Retina (tissue), 1 donor: ENCODE measurements around the gene ZNF780B.
A peak's percentile ranks its signal among the peaks of the same experiment; 100 is the strongest.

Source experiments
- DNase-seq: peaks from one replicate; pipeline ENCODE4 v3.0.0-alpha.2; 2016

ZNF780B gene

GRCh38 chr19:40035996-40036395, 20.0 kb downstream of the ZNF780B start:
- no peak for DNase-seq

- DNase-seq: no peak
Measured at GRCh38 chr19:40033989-40034560, 22.0 kb downstream of the ZNF780B start.

- no peak for DNase-seq
Measured at GRCh38 chr19:40026597-40026970, 29.4 kb downstream of the ZNF780B start.

- no peak for DNase-seq
Measured at GRCh38 chr19:40025938-40026596, 30.0 kb downstream of the ZNF780B start.

GRCh38 chr19:40023969-40024368, 32.1 kb downstream of the ZNF780B start:
- DNase-seq: no peak

- no peak for DNase-seq
Measured at GRCh38 chr19:40013991-40014390, 42.0 kb downstream of the ZNF780B start.

GRCh38 chr19:40009674-40010073, 46.4 kb downstream of the ZNF780B start:
- no peak for DNase-seq

GRCh38 chr19:40006273-40006691, 49.7 kb downstream of the ZNF780B start:
- DNase-seq: no peak

- DNase-seq: no peak
Measured at GRCh38 chr19:40005691-40006272, 50.2 kb downstream of the ZNF780B start.

- DNase-seq: no peak
Measured at GRCh38 chr19:39998501-39998900, 57.5 kb downstream of the ZNF780B start.

GRCh38 chr19:39997638-39998216, 58.3 kb downstream of the ZNF780B start:
- no peak for DNase-seq

GRCh38 chr19:39996811-39997637, 59.0 kb downstream of the ZNF780B start, which contains the start of gene ZNF546:
Gene ZNF546, plus strand, starts transcription at chr19:39997060. Its CDS starts 1,267 bp downstream, at chr19:39998327.
- peak; percentile 98 for DNase-seq

- no peak for DNase-seq
Measured at GRCh38 chr19:39996218-39996810, 59.7 kb downstream of the ZNF780B start.

- DNase-seq: no peak
Measured at GRCh38 chr19:39995794-39996193, 60.2 kb downstream of the ZNF780B start.

GRCh38 chr19:39994361-39994760, 61.7 kb downstream of the ZNF780B start:
- no peak for DNase-seq

- DNase-seq: no peak
Measured at GRCh38 chr19:39993605-39994004, 62.4 kb downstream of the ZNF780B start.

GRCh38 chr19:39987596-39987995, 68.4 kb downstream of the ZNF780B start:
- DNase-seq: no peak

- DNase-seq: no peak
Measured at GRCh38 chr19:39987167-39987566, 68.9 kb downstream of the ZNF780B start.

- no peak for DNase-seq
Measured at GRCh38 chr19:39986643-39987042, 69.4 kb downstream of the ZNF780B start.

- DNase-seq: no peak
Measured at GRCh38 chr19:39983695-39984300, 72.2 kb downstream of the ZNF780B start.

GRCh38 chr19:39982883-39983282, 73.1 kb downstream of the ZNF780B start:
- no peak for DNase-seq
